Stomach (tissue), 9 donors: Measurements from ENCODE around the gene CCDC107. TPM values are rescaled to one million over a fixed set of nuclear protein-coding genes. Genes with fewer than 3 reads are reported as not detected.

Experiments
- DNase-seq, 2 donors: peaks; one replicate each; pipeline versions ENCODE4 v3.0.0 to v3.0.0-alpha.2; 2013 to 2019
- H3K27ac ChIP-seq, 5 donors: fragments of 200-600 bp in 4 of 5; sonication (generic) in 4 of 5; one replicate each; pipeline ENCODE4 v1.5.1; 2013 to 2019; ENCODE audit warnings: mild to moderate bottlenecking in 1 of 5, moderate library complexity in 1 of 5
- H3K27me3 ChIP-seq, 3 donors: fragments of 200-600 bp; sonication (generic); one replicate each; pipeline ENCODE4 v1.5.1; 2017 to 2019; ENCODE audit warnings: mixed run types in 1 of 3
- H3K36me3 ChIP-seq, 4 donors: fragments of 200-600 bp; sonication (generic); 1 replicate in 3 of 4; 2 replicates in 1 of 4; pipeline ENCODE4 v1.5.1; 2016 to 2019
- H3K4me1 ChIP-seq, 4 donors: fragments of 200-600 bp; sonication (generic); one replicate each; pipeline ENCODE4 v1.5.1; 2016 to 2019
- H3K4me3 ChIP-seq, 4 donors: fragments of 200-600 bp; sonication (generic) in 3 of 4; one replicate each; pipeline ENCODE4 v1.5.1; 2016 to 2019; ENCODE audit warnings: mild to moderate bottlenecking in 1 of 4
- H3K9me3 ChIP-seq, 4 donors: fragments of 200-600 bp; sonication (generic); one replicate each; pipeline ENCODE4 v1.5.1; 2016 to 2019
- CTCF ChIP-seq, 7 experiments: fragments of 450-650 bp in 4 of 7; fragments of 200-600 bp in 3 of 7; sonication (generic) in 3 of 7; IDR thresholded peaks; one replicate each; pipeline ENCODE4 v1.5.1; 2016 to 2019; ENCODE audit warnings: antibody characterized with exemption in 7 of 7, control low read depth in 2 of 7, mild to moderate bottlenecking in 1 of 7
- EP300 ChIP-seq: sonication (generic); formaldehyde crosslinking; IDR thresholded peaks from one replicate; pipeline ENCODE4 v1.6.1; 2017; ENCODE audit warnings: antibody characterized with exemption
- POLR2A ChIP-seq, 4 donors: fragments of 450-650 bp; IDR thresholded peaks; one replicate each; pipeline ENCODE4 v1.6.1; 2016; ENCODE audit warnings: antibody characterized with exemption in 4 of 4, control low read depth in 2 of 4, mild to moderate bottlenecking in 1 of 4, moderate library complexity in 1 of 4
- POLR2AphosphoS5 ChIP-seq, 3 donors: sonication (generic); formaldehyde crosslinking; IDR thresholded peaks; one replicate each; pipeline ENCODE4 v1.6.1; 2016; ENCODE audit warnings: antibody characterized with exemption in 3 of 3
- WGBS, 5 donors: extraction: QIAGEN DNeasy Blood & Tissue Kit in 3 of 5; methylation state at CpG; one replicate each; pipeline versions ENCODE4 v1.1.5 to v1.1.7; 2013 to 2018; 5-methylcytosine and 5-hydroxymethylcytosine counted together
- intact Hi-C: fragments of 100-400 bp; cut with DNase I; formaldehyde crosslinking; loops from one replicate; pipeline ENCODE4 v1.15.1; 2023; ENCODE audit warnings: low total_unique reads
- polyA plus RNA-seq, 3 donors: library from polyadenylated mRNA; stranded (reverse); fragments of 200-250 nt; gene quantifications; one replicate each; pipeline ENCODE4 v1.2.3, GENCODE V29; 2013
- total RNA-seq, 5 donors: library from RNA; depleted of rRNA; stranded (reverse); fragments of >200 nt; gene quantifications; one replicate each; pipeline versions ENCODE4 v1.1.0 to v1.2.3, GENCODE V29; 2014 to 2016
- donor health status: healthy with polysubstance abuse.
- donor health status: Bipolar disorder and iron deficiency.
- donor health status: healthy.

CCDC107 gene
- total and polyA plus RNA-seq, 8 donors: 15.6 to 104 (median 44.3) TPM

GRCh38 chr9:35687972-35688557 is 30.0 kb downstream of the CCDC107 start:
- TF ChIP-seq POLR2AphosphoS5 (IDR thresholded peaks at IDR 0.05): no peak
- intact Hi-C loops: no loop called here
- Histone ChIP-seq H3K27me3 (no peaks in the 10 kb centered on the region), H3K36me3 (peaks cover 27 to 52% (median 38%) of the 10 kb centered on the region in 4 donors), H3K9me3 (no peaks in the 10 kb centered on the region), H3K4me1 (peaks cover 6 to 80% (median 62%) of the 10 kb centered on the region in 4 donors), H3K4me3 (peak overlapping the region; percentile 65 to 75 (median 70)), H3K27ac (peak overlapping the region in 4 of 5 donors; percentile 92 to 97 (median 96))
- WGBS, 5 donors: 67 to 87% (median 80%) methylated on average over 1 to 2 of the region's 2 CpGs
- no peak for DNase-seq

GRCh38 chr9:35688558-35689541 is 30.8 kb downstream of the CCDC107 start:
- Histone ChIP-seq H3K4me1 (peaks cover 6 to 74% (median 57%) of the 10 kb centered on the region in 4 donors), H3K27me3 (no peaks in the 10 kb centered on the region), H3K36me3 (peaks cover 19 to 44% (median 31%) of the 10 kb centered on the region in 4 donors), H3K9me3 (no peaks in the 10 kb centered on the region), H3K4me3 (peak overlapping the region; percentile 65 to 75 (median 70)), H3K27ac (peak overlapping the region; percentile 92 to 97 (median 95))
- 45 to 75% (median 68%) methylated on average over 12 of the region's 12 CpGs for whole genome bisulfite sequencing, 5 donors
- intact Hi-C loops: no loop called here
- DNase-seq: peak in 1 of 2 donors; percentile 41
- TF ChIP-seq EP300 (no peak), POLR2A (IDR thresholded peaks at IDR 0.05) (no peak), POLR2AphosphoS5 (IDR thresholded peaks at IDR 0.05) (no peak), CTCF (IDR thresholded peaks at IDR 0.05) (no peak)

GRCh38 chr9:35689542-35690293 is 31.6 kb downstream of the CCDC107 start, which contains the start of gene TPM2:
TSS of gene TPM2 (minus strand) at chr9:35689925. CDS start at chr9:35689817, 108 bp downstream.
- Histone ChIP-seq H3K4me1 (peaks cover 8 to 76% (median 57%) of the 10 kb centered on the region in 4 donors), H3K9me3 (no peaks in the 10 kb centered on the region), H3K27me3 (no peaks in the 10 kb centered on the region), H3K4me3 (peak within 1 kb of the TSS; percentile 65 to 75 (median 70)), H3K36me3 (peaks cover 10 to 35% (median 22%) of the 10 kb centered on the region in 4 donors), H3K27ac (peak within 1 kb of the TSS; percentile 92 to 97 (median 95))
- intact Hi-C loops: no loop called here
- DNase-seq: peak; percentile 37 to 91
- WGBS, 5 donors: 16 to 25% (median 22%) methylated on average over 25 to 61 of the region's 61 CpGs
- TF ChIP-seq POLR2AphosphoS5 (IDR thresholded peaks at IDR 0.05): peak; percentile 72 to 98 (median 90)
- TF ChIP-seq POLR2A (IDR thresholded peaks at IDR 0.05): no peak
- TF ChIP-seq EP300: peak; percentile 4

GRCh38 chr9:35690294-35690613 is 32.2 kb downstream of the CCDC107 start:
- WGBS, 5 donors: 0 to 5% (median 0%) methylated on average over 4 to 21 of the region's 21 CpGs
- intact Hi-C loops: no loop called here
- Histone ChIP-seq H3K27ac (peak overlapping the region; percentile 92 to 97 (median 95)), H3K27me3 (no peaks in the 10 kb centered on the region), H3K9me3 (no peaks in the 10 kb centered on the region), H3K4me3 (peak overlapping the region; percentile 65 to 75 (median 70)), H3K36me3 (peaks cover 5 to 30% (median 17%) of the 10 kb centered on the region in 4 donors), H3K4me1 (peaks cover 13 to 76% (median 59%) of the 10 kb centered on the region in 4 donors)
- no peak for DNase-seq
- TF ChIP-seq EP300: no peak
- no peak for TF ChIP-seq POLR2A (IDR thresholded peaks at IDR 0.05)
- TF ChIP-seq POLR2AphosphoS5 (IDR thresholded peaks at IDR 0.05): no peak
- no peak for TF ChIP-seq CTCF (IDR thresholded peaks at IDR 0.05)
